Panc1 (cell line): ENCODE measurements around the gene PEX5L. TPM values are rescaled to one million over a fixed set of nuclear protein-coding genes. Genes with fewer than 3 reads are reported as not detected.

Experiments
- ATAC-seq: fragments of 200-7000 bp; cut with Tn5 transposase; 2 replicates; pipeline ENCODE4 v1.9.1; 2020; ENCODE audit warnings: mild to moderate bottlenecking, moderate library complexity
- BruUV-seq: library from RNA; stranded (reverse); fragments of 400-500 nt; replicated peaks from 2 replicates; lab custom pipeline; 2021; lab: Mats Ljungman, UMichigan
- CTCF ChIA-PET: fragments of 300-600 bp; sonication (Branson Sonifier 250); formaldehyde crosslinking; loops from one replicate; lab custom pipeline; 2022; ENCODE audit warnings: antibody characterized with exemption; lab: Charles Lee
- POLR2A ChIA-PET: fragments of 300-600 bp; sonication (Branson Sonifier 250); formaldehyde crosslinking; loops from one replicate; lab custom pipeline; 2022; ENCODE audit warnings: antibody characterized with exemption; lab: Charles Lee
- DNase-seq: peaks from one replicate; pipeline ENCODE4 v3.0.0-alpha.2; 2010; ENCODE audit warnings: low read depth, low spot score
- H3K27ac ChIP-seq: 2 replicates; pipeline ENCODE4 v1.5.1; 2011; ENCODE audit warnings: mild to moderate bottlenecking, low read length, inconsistent platforms
- H3K27me3 ChIP-seq: fragments of 200-500 bp; sonication (Bioruptor generic); 2 replicates; pipeline ENCODE4 v1.6.0; 2014; ENCODE audit warnings: low read length, inconsistent platforms; ENCODE audit not compliant: control insufficient read depth, insufficient read depth
- H3K36me3 ChIP-seq: fragments of 200-500 bp; sonication (Bioruptor generic); 2 replicates; pipeline ENCODE4 v1.5.1; 2014; ENCODE audit warnings: inconsistent platforms, mild to moderate bottlenecking, low read length, moderate library complexity; ENCODE audit not compliant: control insufficient read depth, insufficient read depth
- H3K4me1 ChIP-seq: 2 replicates; pipeline ENCODE4 v1.5.1; 2011; ENCODE audit warnings: inconsistent platforms, mild to moderate bottlenecking, low read length, moderate library complexity; ENCODE audit not compliant: control insufficient read depth, insufficient read depth
- H3K4me3 ChIP-seq, 2 experiments: 2 replicates each; pipeline ENCODE4 v1.5.1; 2011 to 2012; ENCODE audit warnings: low read depth in 2 of 2, low read length in 2 of 2, mild to moderate bottlenecking in 2 of 2, inconsistent platforms in 1 of 2, moderate library complexity in 1 of 2
- H3K9me3 ChIP-seq: fragments of 200-500 bp; sonication (Bioruptor generic); 2 replicates; pipeline ENCODE4 v1.5.1; 2014; ENCODE audit warnings: low read depth, mild to moderate bottlenecking, inconsistent platforms, low read length, moderate library complexity; ENCODE audit not compliant: control insufficient read depth, insufficient read depth
- POLR2AphosphoS5 ChIP-seq: IDR thresholded peaks from 2 replicates; pipeline ENCODE4 v1.6.1; 2012; ENCODE audit warnings: mild to moderate bottlenecking, low read depth, low read length, moderate library complexity
- SIN3A ChIP-seq: IDR thresholded peaks from 2 replicates; pipeline ENCODE4 v1.6.1; 2012; ENCODE audit warnings: low read depth, mild to moderate bottlenecking, low read length, moderate library complexity, borderline replicate concordance; ENCODE audit not compliant: insufficient read depth
- TCF7L2 ChIP-seq: IDR thresholded peaks from 2 replicates; pipeline ENCODE4 v1.6.1; 2011; ENCODE audit warnings: mild to moderate bottlenecking, low read depth, low read length, inconsistent platforms
- in situ Hi-C: cut with HindIII; loops from 2 replicates; pipeline ENCODE4 v1.10.0; 2016; ENCODE audit warnings: low sequenced_read_pairs, low pct_unique_long_range_greater_than_20kb
- intact Hi-C: fragments of 100-400 bp; cut with micrococcal nuclease; formaldehyde crosslinking; loops from one replicate; pipeline ENCODE4 v1.10.0; 2022; ENCODE audit not compliant: unreplicated experiment
- total RNA-seq: library from RNA; stranded (reverse); gene quantifications from one replicate; pipeline ENCODE4 v1.2.1, GENCODE V29; 2021; ENCODE audit not compliant: unreplicated experiment
- TF ChIP-seq, protein P1 (sequence below), 2 experiments: IDR thresholded peaks; 2 replicates each; pipeline ENCODE4 v1.6.1; 2011 to 2012; ENCODE audit warnings: low read depth in 2 of 2, control low read depth in 1 of 2, low read length in 1 of 2, mild to moderate bottlenecking in 1 of 2, moderate library complexity in 1 of 2; ENCODE audit not compliant: insufficient read depth in 1 of 2
- TF ChIP-seq, protein P2 (sequence below): fragments of 450-650 bp; IDR thresholded peaks from 2 replicates; pipeline ENCODE4 v1.5.1; 2017; ENCODE audit warnings: mild to moderate bottlenecking

The PEX5L gene
- total RNA-seq, 1 experiment from 2014 or later: 0.23 TPM

DNA sequence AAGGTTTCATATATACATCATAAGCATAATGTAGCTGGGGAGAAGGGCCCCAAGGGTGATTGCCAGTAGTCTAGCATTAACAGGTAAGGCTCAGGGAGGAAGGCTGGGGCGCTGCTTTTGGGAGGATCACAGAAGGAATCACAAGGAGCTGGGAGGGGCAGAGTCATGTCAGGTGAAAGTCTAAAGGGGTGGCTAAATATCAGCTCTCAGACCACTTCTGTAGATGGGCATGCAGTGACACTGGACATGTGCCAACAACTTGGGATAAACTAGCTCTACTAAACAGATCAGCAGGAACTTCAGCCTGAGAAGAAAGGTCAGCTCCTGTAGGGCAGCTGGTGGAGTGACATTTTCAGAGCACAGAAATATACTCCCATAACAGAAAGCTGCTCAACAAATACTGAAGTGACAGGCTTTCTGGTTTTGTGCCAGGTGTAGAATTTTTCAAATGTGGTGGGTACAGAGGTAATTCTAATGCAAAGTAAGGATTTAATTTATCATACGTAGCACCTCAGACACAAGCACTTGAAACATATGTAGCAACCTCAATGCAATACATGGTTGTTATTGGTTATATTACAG lies 79.4 kb downstream of the PEX5L start:
- no peak for DNase-seq
- no peak for TF ChIP-seq SIN3A
- TF ChIP-seq, protein P1, sequence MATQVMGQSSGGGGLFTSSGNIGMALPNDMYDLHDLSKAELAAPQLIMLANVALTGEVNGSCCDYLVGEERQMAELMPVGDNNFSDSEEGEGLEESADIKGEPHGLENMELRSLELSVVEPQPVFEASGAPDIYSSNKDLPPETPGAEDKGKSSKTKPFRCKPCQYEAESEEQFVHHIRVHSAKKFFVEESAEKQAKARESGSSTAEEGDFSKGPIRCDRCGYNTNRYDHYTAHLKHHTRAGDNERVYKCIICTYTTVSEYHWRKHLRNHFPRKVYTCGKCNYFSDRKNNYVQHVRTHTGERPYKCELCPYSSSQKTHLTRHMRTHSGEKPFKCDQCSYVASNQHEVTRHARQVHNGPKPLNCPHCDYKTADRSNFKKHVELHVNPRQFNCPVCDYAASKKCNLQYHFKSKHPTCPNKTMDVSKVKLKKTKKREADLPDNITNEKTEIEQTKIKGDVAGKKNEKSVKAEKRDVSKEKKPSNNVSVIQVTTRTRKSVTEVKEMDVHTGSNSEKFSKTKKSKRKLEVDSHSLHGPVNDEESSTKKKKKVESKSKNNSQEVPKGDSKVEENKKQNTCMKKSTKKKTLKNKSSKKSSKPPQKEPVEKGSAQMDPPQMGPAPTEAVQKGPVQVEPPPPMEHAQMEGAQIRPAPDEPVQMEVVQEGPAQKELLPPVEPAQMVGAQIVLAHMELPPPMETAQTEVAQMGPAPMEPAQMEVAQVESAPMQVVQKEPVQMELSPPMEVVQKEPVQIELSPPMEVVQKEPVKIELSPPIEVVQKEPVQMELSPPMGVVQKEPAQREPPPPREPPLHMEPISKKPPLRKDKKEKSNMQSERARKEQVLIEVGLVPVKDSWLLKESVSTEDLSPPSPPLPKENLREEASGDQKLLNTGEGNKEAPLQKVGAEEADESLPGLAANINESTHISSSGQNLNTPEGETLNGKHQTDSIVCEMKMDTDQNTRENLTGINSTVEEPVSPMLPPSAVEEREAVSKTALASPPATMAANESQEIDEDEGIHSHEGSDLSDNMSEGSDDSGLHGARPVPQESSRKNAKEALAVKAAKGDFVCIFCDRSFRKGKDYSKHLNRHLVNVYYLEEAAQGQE (IDR thresholded peaks at IDR 0.05; ENCODE audit: insufficient read depth in 1 of 2, low read depth in 2 of 2, low read length in 1 of 2): no peak
- no peak for TF ChIP-seq TCF7L2
- TF ChIP-seq, protein P2, sequence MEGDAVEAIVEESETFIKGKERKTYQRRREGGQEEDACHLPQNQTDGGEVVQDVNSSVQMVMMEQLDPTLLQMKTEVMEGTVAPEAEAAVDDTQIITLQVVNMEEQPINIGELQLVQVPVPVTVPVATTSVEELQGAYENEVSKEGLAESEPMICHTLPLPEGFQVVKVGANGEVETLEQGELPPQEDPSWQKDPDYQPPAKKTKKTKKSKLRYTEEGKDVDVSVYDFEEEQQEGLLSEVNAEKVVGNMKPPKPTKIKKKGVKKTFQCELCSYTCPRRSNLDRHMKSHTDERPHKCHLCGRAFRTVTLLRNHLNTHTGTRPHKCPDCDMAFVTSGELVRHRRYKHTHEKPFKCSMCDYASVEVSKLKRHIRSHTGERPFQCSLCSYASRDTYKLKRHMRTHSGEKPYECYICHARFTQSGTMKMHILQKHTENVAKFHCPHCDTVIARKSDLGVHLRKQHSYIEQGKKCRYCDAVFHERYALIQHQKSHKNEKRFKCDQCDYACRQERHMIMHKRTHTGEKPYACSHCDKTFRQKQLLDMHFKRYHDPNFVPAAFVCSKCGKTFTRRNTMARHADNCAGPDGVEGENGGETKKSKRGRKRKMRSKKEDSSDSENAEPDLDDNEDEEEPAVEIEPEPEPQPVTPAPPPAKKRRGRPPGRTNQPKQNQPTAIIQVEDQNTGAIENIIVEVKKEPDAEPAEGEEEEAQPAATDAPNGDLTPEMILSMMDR: no peak
- TF ChIP-seq POLR2AphosphoS5: no peak
- intact Hi-C loops: no loop called here
- no peaks in the 10 kb centered on the region for H3K9me3 ChIP-seq
- ATAC-seq: no peak
- no TSS peak for BruUV-seq
- in situ Hi-C loops: no loop called here
- H3K4me1 ChIP-seq: no peaks in the 10 kb centered on the region
- CTCF ChIA-PET: no interaction called here
- H3K4me3 ChIP-seq: no peak overlapping the region
- H3K27ac ChIP-seq: no peak overlapping the region
- H3K27me3 ChIP-seq: no peaks in the 10 kb centered on the region
- H3K36me3 ChIP-seq: no peaks in the 10 kb centered on the region
- POLR2A ChIA-PET: no interaction called here

DNA sequence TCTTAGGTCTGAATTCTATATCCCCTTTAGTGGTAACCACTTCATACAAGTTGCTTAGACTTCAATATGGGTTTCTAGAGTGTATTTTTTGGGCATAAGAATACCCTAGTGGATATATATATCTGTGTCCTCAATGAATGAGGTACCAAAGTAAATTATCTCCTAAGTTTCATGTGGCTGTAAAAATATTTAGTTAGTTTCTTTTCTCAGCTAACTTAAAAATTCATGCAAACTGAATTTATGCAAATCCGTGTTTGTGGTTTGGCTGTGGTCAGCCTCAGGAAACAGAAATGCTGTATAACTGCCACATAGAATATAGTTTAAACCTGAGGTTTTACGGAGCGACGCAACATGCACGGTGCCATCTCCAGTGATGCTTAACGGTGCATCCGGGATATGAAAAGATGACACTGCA lies 80.3 kb downstream of the PEX5L start:
- Histone ChIP-seq H3K4me1 (no peaks in the 10 kb centered on the region), H3K36me3 (no peaks in the 10 kb centered on the region), H3K4me3 (no peak overlapping the region), H3K9me3 (no peaks in the 10 kb centered on the region), H3K27me3 (no peaks in the 10 kb centered on the region), H3K27ac (no peak overlapping the region)
- intact Hi-C loops (no loop called here), in situ Hi-C loops (no loop called here)
- POLR2A ChIA-PET: no interaction called here
- no TSS peak for BruUV-seq
- CTCF ChIA-PET: no interaction called here
- DNase-seq (no peak), ATAC-seq (no peak)
- no peak for TF ChIP-seq POLR2AphosphoS5

DNA sequence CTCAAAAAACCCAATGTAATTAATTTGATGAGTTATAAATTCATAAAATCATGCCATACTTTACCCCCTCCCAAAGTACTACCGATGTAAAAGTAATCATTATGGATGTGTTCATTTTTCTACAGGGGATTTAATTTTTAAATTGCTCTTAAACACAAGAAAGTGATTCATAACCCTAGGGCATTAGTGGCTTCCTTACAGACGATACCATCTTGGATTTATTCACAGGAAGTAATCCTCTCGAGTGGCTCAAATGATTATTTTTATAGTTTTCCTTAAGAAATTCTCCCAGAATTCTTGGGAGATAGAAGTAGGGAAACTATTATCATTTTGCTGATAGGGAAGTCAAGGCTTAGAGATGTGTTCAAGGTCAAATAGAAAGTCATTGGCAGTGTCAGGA lies 80.9 kb downstream of the PEX5L start:
- H3K4me1 ChIP-seq: no peaks in the 10 kb centered on the region
- no peak for TF ChIP-seq POLR2AphosphoS5
- TF ChIP-seq, protein P1 (IDR thresholded peaks at IDR 0.05; ENCODE audit: insufficient read depth in 1 of 2, low read depth in 2 of 2, low read length in 1 of 2): no peak
- ATAC-seq: no peak
- CTCF ChIA-PET: no interaction called here
- intact Hi-C loops (no loop called here), in situ Hi-C loops (no loop called here)
- H3K27me3 ChIP-seq: no peaks in the 10 kb centered on the region
- no TSS peak for BruUV-seq
- POLR2A ChIA-PET: no interaction called here
- H3K36me3 ChIP-seq: no peaks in the 10 kb centered on the region
- H3K9me3 ChIP-seq: no peaks in the 10 kb centered on the region
- no peak overlapping the region for H3K27ac ChIP-seq
- H3K4me3 ChIP-seq: no peak overlapping the region
- no peak for DNase-seq
